COLO829 (cell line): ENCODE data around the gene CAMKV.

Experiments
- DNase-seq: peaks from one replicate; pipeline ENCODE4 v3.0.0; 2012; ENCODE audit warnings: low spot score

The CAMKV gene

GRCh38 chr3:49895791-49896190 is 26.1 kb upstream of the CAMKV start:
- DNase-seq, result no peak

GRCh38 chr3:49889296-49889695 is 19.6 kb upstream of the CAMKV start:
- DNase-seq, result no peak

GRCh38 chr3:49886922-49887265 is 17.2 kb upstream of the CAMKV start:
- no peak for DNase-seq

GRCh38 chr3:49883998-49884397 is 14.3 kb upstream of the CAMKV start:
- peak; percentile 56 for DNase-seq

- DNase-seq, result no peak
Measured at GRCh38 chr3:49882166-49882565, 12.5 kb upstream of the CAMKV start.

GRCh38 chr3:49880581-49881315 is 11.0 kb upstream of the CAMKV start:
- no peak for DNase-seq

- no peak for DNase-seq
Measured at GRCh38 chr3:49879721-49880120, 10.0 kb upstream of the CAMKV start.

GRCh38 chr3:49878686-49879085 is 9.0 kb upstream of the CAMKV start:
- DNase-seq, result no peak

GRCh38 chr3:49877716-49878115 is 8.0 kb upstream of the CAMKV start:
- DNase-seq, result no peak

- DNase-seq, result no peak
Measured at GRCh38 chr3:49876567-49876966, 6.9 kb upstream of the CAMKV start.

GRCh38 chr3:49873623-49874022 is 3.9 kb upstream of the CAMKV start:
- no peak for DNase-seq

GRCh38 chr3:49872801-49873281 is 3.1 kb upstream of the CAMKV start:
- peak; percentile 25 for DNase-seq

GRCh38 chr3:49871531-49872153 is 1.9 kb upstream of the CAMKV start:
- no peak for DNase-seq

- DNase-seq, result no peak
Measured at GRCh38 chr3:49868862-49869466, 742 bp downstream of the CAMKV start.

GRCh38 chr3:49867871-49868321 is 1.8 kb downstream of the CAMKV start:
- DNase-seq, result no peak

- no peak for DNase-seq
Measured at GRCh38 chr3:49867400-49867799, 2.3 kb downstream of the CAMKV start.

- DNase-seq, result no peak
Measured at GRCh38 chr3:49865198-49865784, 4.4 kb downstream of the CAMKV start.

GRCh38 chr3:49864505-49864904 is 5.2 kb downstream of the CAMKV start:
- no peak for DNase-seq

- no peak for DNase-seq
Measured at GRCh38 chr3:49859576-49860305, 10.0 kb downstream of the CAMKV start.

- peak; percentile 100 for DNase-seq
Measured at GRCh38 chr3:49856181-49857005, 13.3 kb downstream of the CAMKV start, which contains the start of gene TRAIP. TRAIP (minus strand) TSS chr3:49856564; CDS start chr3:49856453, 111 bp downstream.

GRCh38 chr3:49855662-49856061 is 14.0 kb downstream of the CAMKV start:
- no peak for DNase-seq
